GM21717 (cell line): ENCODE measurements around the gene RHOT2.

ENCODE experiments used
- ATAC-seq: cut with Tn5 transposase; IDR thresholded peaks from one replicate; pipeline ENCODE4 v1.9.1; 2021; ENCODE audit warnings: mild to moderate bottlenecking, moderate library complexity; ENCODE audit not compliant: unreplicated experiment

RHOT2 gene

GRCh38 chr16:632486-633335 is 35.2 kb upstream of the RHOT2 start:
- ATAC-seq, result no peak

GRCh38 chr16:633336-634050 is 34.4 kb upstream of the RHOT2 start:
- ATAC-seq, result no peak

GRCh38 chr16:634051-634670 is 33.8 kb upstream of the RHOT2 start:
- ATAC-seq, result no peak

- no peak for ATAC-seq
These were observed 32.9 kb upstream of the RHOT2 start for GRCh38 chr16:634996-635395.

GRCh38 chr16:635573-636205 is 32.2 kb upstream of the RHOT2 start:
- peak; percentile 8 for ATAC-seq

GRCh38 chr16:636206-637080 is 31.5 kb upstream of the RHOT2 start, which contains the start of gene METTL26:
Gene METTL26 (minus strand): TSS chr16:636305. CDS start chr16:636290, 15 bp downstream.
- peak; percentile 57 for ATAC-seq

GRCh38 chr16:637081-638018 is 30.6 kb upstream of the RHOT2 start:
- no peak for ATAC-seq

GRCh38 chr16:638034-638543 is 29.8 kb upstream of the RHOT2 start:
- no peak for ATAC-seq

- ATAC-seq, result no peak
These were observed 29.1 kb upstream of the RHOT2 start for GRCh38 chr16:638836-639235.

- no peak for ATAC-seq
These were observed 27.3 kb upstream of the RHOT2 start for GRCh38 chr16:640614-641013.

- peak; percentile 46 for ATAC-seq
These were observed 26.4 kb upstream of the RHOT2 start, which contains the start of gene MCRIP2 for GRCh38 chr16:641326-642188. Gene MCRIP2 (plus strand): TSS chr16:641828. CDS start chr16:641992, 164 bp downstream.

GRCh38 chr16:642189-643049 is 25.5 kb upstream of the RHOT2 start:
- ATAC-seq, result peak; percentile 24

- no peak for ATAC-seq
These were observed 24.9 kb upstream of the RHOT2 start for GRCh38 chr16:643050-643368.

GRCh38 chr16:644556-644955 is 23.4 kb upstream of the RHOT2 start:
- ATAC-seq, result no peak

- no peak for ATAC-seq
These were observed 21.9 kb upstream of the RHOT2 start for GRCh38 chr16:645852-646678.

- ATAC-seq, result no peak
These were observed 21.2 kb upstream of the RHOT2 start for GRCh38 chr16:646679-647172.
